Tibial nerve (tissue), 4 donors: ENCODE results near the gene MARCO.

Source experiments
- CTCF ChIP-seq, 5 experiments: fragments of 200-600 bp in 3 of 5; fragments of 450-650 bp in 2 of 5; sonication (generic) in 3 of 5; IDR thresholded peaks; one replicate each; pipeline ENCODE4 v1.5.1; 2016 to 2019; ENCODE audit warnings: antibody characterized with exemption in 5 of 5, mild to moderate bottlenecking in 3 of 5, moderate library complexity in 2 of 5
- EP300 ChIP-seq, 2 donors: sonication (generic); formaldehyde crosslinking; IDR thresholded peaks; one replicate each; pipeline ENCODE4 v1.6.1; 2017; ENCODE audit warnings: antibody characterized with exemption in 2 of 2, mild to moderate bottlenecking in 1 of 2
- POLR2A ChIP-seq, 2 donors: fragments of 450-650 bp; IDR thresholded peaks; one replicate each; pipeline ENCODE4 v1.6.1; 2017; ENCODE audit warnings: antibody characterized with exemption in 2 of 2, mild to moderate bottlenecking in 2 of 2, moderate library complexity in 2 of 2

DNA sequence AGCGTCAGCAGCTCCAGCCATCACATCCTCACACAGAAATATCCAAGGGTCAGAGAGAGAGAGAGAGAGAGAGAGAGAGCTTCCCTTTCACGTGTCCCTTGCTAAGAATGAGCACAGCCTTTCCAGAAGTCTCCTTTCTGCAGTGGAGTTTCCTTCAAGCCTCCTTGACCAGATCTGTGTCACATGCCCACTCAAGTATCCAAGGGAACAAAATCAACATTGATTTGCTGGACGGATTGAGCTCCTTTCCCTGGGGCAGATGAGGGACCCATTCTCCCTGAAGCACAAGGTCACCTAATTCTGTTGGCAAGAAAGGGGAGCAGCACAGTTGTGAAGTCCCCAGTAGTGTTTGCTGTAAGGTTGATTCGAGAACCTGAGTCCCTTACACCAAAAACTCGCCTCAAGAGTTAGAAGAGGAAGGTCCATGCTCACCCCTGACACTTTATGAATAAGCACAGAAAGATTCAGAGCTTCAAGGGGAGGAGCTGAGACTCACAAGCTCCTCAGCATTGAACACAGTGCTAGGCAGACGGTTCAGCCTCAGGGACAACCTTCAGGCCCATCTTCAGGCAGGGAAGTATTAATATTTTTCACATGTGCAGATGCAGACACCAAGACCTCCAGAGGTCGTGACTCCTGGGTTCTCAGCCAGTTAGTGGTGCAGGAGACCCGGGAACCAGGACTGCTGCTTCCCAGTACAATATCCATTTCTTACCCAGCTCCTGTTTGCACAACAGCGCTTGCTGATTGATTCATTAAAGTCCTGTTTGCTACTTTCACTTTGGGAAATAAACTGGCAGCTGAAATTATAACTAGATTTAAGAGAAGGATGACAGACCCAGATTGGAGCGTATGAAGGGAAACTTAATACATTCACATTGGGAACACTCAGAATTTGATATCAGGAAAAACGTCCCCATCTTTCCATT lies 38.2 kb upstream of the MARCO start:
- TF ChIP-seq CTCF (IDR thresholded peaks at IDR 0.05): no peak
- TF ChIP-seq POLR2A (IDR thresholded peaks at IDR 0.05): no peak
- no peak for TF ChIP-seq EP300 (IDR thresholded peaks at IDR 0.05)
